H1 (cell line): ENCODE data around the gene ZC3H18. TPM values are rescaled to one million over a fixed set of nuclear protein-coding genes. Genes with fewer than 3 reads are reported as not detected.

Experiments
- CTCF ChIA-PET: fragments of 300-600 bp; sonication (Branson Sonifier 250); formaldehyde crosslinking; loops from one replicate; lab custom pipeline; 2021; ENCODE audit not compliant: partially characterized antibody; lab: Charles Lee
- POLR2A ChIA-PET: fragments of 300-600 bp; sonication (Branson Sonifier 250); formaldehyde crosslinking; loops from one replicate; lab custom pipeline; 2021; ENCODE audit warnings: inconsistent platforms; ENCODE audit not compliant: partially characterized antibody; lab: Charles Lee
- DNase-seq, 2 experiments: peaks; one replicate each; pipeline versions ENCODE4 v3.0.0 to v3.0.0-alpha.2; 2010 to 2022; ENCODE audit warnings: low spot score in 2 of 2, low read depth in 1 of 2, mixed read lengths in 1 of 2
- FAIRE-seq: peaks from 2 replicates; lab custom pipeline; 2011; peaks lifted over from hg19 to GRCh38; lab: Jason Lieb, UNC
- H2AFZ ChIP-seq: 2 replicates; pipeline ENCODE4 v1.8.1; 2012; ENCODE audit warnings: low read length, inconsistent platforms
- H2AK5ac ChIP-seq: 2 replicates; pipeline ENCODE4 v1.6.1; 2013; ENCODE audit warnings: low read depth, low read length
- H2BK120ac ChIP-seq: replicated peaks from 2 replicates; pipeline ENCODE3; 2013; ENCODE audit warnings: low read depth, low read length, inconsistent platforms
- H2BK12ac ChIP-seq: 2 replicates; pipeline ENCODE4 v1.6.1; 2013; ENCODE audit warnings: low read depth, low read length
- H2BK15ac ChIP-seq: 2 replicates; pipeline ENCODE4 v1.6.1; 2013; ENCODE audit warnings: low read length
- H2BK20ac ChIP-seq: 2 replicates; pipeline ENCODE4 v1.6.1; 2013; ENCODE audit warnings: low read length
- H2BK5ac ChIP-seq: 2 replicates; pipeline ENCODE4 v1.6.1; 2013; ENCODE audit warnings: low read depth, low read length
- H3K14ac ChIP-seq: 2 replicates; pipeline ENCODE4 v1.6.1; 2013; ENCODE audit warnings: inconsistent platforms; ENCODE audit not compliant: insufficient read length
- H3K18ac ChIP-seq: 2 replicates; pipeline ENCODE4 v1.6.1; 2013; ENCODE audit warnings: low read length; ENCODE audit errors: extremely low read depth
- H3K23ac ChIP-seq: 2 replicates; pipeline ENCODE4 v1.6.1; 2013; ENCODE audit warnings: inconsistent platforms; ENCODE audit not compliant: insufficient read length
- H3K23me2 ChIP-seq: 2 replicates; pipeline ENCODE4 v1.6.1; 2013; ENCODE audit warnings: low read depth, low read length
- H3K27ac ChIP-seq: 2 replicates; pipeline ENCODE4 v1.6.1; 2011; ENCODE audit warnings: low read depth, low read length, inconsistent platforms
- H3K27me3 ChIP-seq, 4 experiments: replicated peaks in 1 of 4; 1 replicate in 1 of 4; 2 replicates in 3 of 4; pipeline versions ENCODE4 v1.6.1 to v1.8.1; 2011 to 2013; ENCODE audit warnings: low read length in 3 of 4, mild to moderate bottlenecking in 3 of 4, inconsistent platforms in 2 of 4, mixed read lengths in 2 of 4, moderate library complexity in 1 of 4; ENCODE audit not compliant: control insufficient read depth in 3 of 4, insufficient read depth in 3 of 4; ENCODE audit errors: extremely low read depth in 1 of 4
- H3K36me3 ChIP-seq, 4 experiments: 2 replicates each; pipeline versions ENCODE4 v1.6.1 to v1.8.1; 2011 to 2013; ENCODE audit warnings: mild to moderate bottlenecking in 4 of 4, low read length in 3 of 4, moderate library complexity in 2 of 4, control low read depth in 1 of 4, inconsistent platforms in 1 of 4; ENCODE audit not compliant: insufficient read depth in 4 of 4, control insufficient read depth in 2 of 4
- H3K4ac ChIP-seq: replicated peaks from 2 replicates; pipeline ENCODE3; 2013; ENCODE audit warnings: low read length, low read depth, mixed read lengths, inconsistent platforms; ENCODE audit not compliant: insufficient read length
- H3K4me1 ChIP-seq, 4 experiments: replicated peaks in 1 of 4; 1 replicate in 1 of 4; 2 replicates in 3 of 4; pipeline versions ENCODE4 v1.6.1 to v1.8.1; 2011 to 2013; ENCODE audit warnings: low read length in 3 of 4, inconsistent platforms in 2 of 4, mixed read lengths in 1 of 4; ENCODE audit not compliant: insufficient read depth in 4 of 4, control insufficient read depth in 3 of 4
- H3K4me2 ChIP-seq, 2 experiments: 2 replicates each; pipeline versions ENCODE4 v1.6.1 to v1.8.1; 2011 to 2013; ENCODE audit warnings: low read depth in 2 of 2, low read length in 2 of 2, control low read depth in 1 of 2, inconsistent platforms in 1 of 2, mild to moderate bottlenecking in 1 of 2; ENCODE audit not compliant: insufficient read depth in 1 of 2
- H3K4me3 ChIP-seq, 4 experiments: fragments of 200-600, 300-600 bp in 1 of 4; sonication (generic), shearing (Covaris generic), sonication (Bioruptor Twin) in 1 of 4; 2 replicates each; pipeline versions ENCODE4 v1.5.1 to v1.8.1; 2011 to 2016; ENCODE audit warnings: low read length in 4 of 4, low read depth in 3 of 4, control low read depth in 2 of 4, inconsistent platforms in 2 of 4, mild to moderate bottlenecking in 2 of 4, mixed read lengths in 1 of 4, moderate library complexity in 1 of 4; ENCODE audit not compliant: insufficient read depth in 2 of 4; ENCODE audit errors: extremely low read depth in 1 of 4
- H3K56ac ChIP-seq: replicated peaks from 2 replicates; pipeline ENCODE3; 2013; ENCODE audit warnings: low read depth, mild to moderate bottlenecking, mixed read lengths, low read length, inconsistent platforms; ENCODE audit not compliant: insufficient read length
- H3K79me1 ChIP-seq: 2 replicates; pipeline ENCODE4 v1.6.1; 2013; ENCODE audit warnings: low read depth, low read length, control low read depth
- H3K79me2 ChIP-seq, 2 experiments: 2 replicates each; pipeline versions ENCODE4 v1.6.1 to v1.8.1; 2012 to 2013; ENCODE audit warnings: low read length in 2 of 2, mild to moderate bottlenecking in 2 of 2, inconsistent platforms in 1 of 2; ENCODE audit not compliant: insufficient read depth in 2 of 2, control insufficient read depth in 1 of 2
- H3K9ac ChIP-seq, 4 experiments: replicated peaks in 1 of 4; 1 replicate in 1 of 4; 2 replicates in 3 of 4; pipeline versions ENCODE4 v1.6.1 to v1.8.1; 2011 to 2013; ENCODE audit warnings: low read depth in 3 of 4, low read length in 3 of 4, control low read depth in 2 of 4, mild to moderate bottlenecking in 2 of 4, moderate library complexity in 2 of 4, inconsistent platforms in 1 of 4; ENCODE audit errors: extremely low read depth in 1 of 4
- H3K9me3 ChIP-seq, 2 experiments: 2 replicates each; pipeline versions ENCODE4 v1.6.1 to v1.8.1; 2012 to 2013; ENCODE audit warnings: mild to moderate bottlenecking in 2 of 2, moderate library complexity in 2 of 2, control low read depth in 1 of 2, inconsistent platforms in 1 of 2, low read depth in 1 of 2, low read length in 1 of 2, mixed read lengths in 1 of 2; ENCODE audit not compliant: insufficient read depth in 2 of 2
- H4K20me1 ChIP-seq, 2 experiments: replicated peaks in 1 of 2; 2 replicates each; pipeline versions ENCODE3 to v1.8.1; 2011 to 2013; ENCODE audit warnings: inconsistent platforms in 2 of 2, low read length in 2 of 2, mild to moderate bottlenecking in 1 of 2; ENCODE audit not compliant: insufficient read depth in 2 of 2, control insufficient read depth in 1 of 2
- H4K5ac ChIP-seq: 2 replicates; pipeline ENCODE4 v1.6.1; 2013; ENCODE audit warnings: low read length, low read depth, mixed read lengths, inconsistent platforms; ENCODE audit not compliant: insufficient read length
- H4K8ac ChIP-seq: 2 replicates; pipeline ENCODE4 v1.8.0; 2013; ENCODE audit warnings: mild to moderate bottlenecking, moderate library complexity, low read length, inconsistent platforms; ENCODE audit not compliant: insufficient read depth; ENCODE audit errors: extremely low read depth
- H4K91ac ChIP-seq: replicated peaks from 2 replicates; pipeline ENCODE3; 2013; ENCODE audit warnings: low read length, mixed read lengths, inconsistent platforms; ENCODE audit not compliant: insufficient read length
- BACH1 ChIP-seq: IDR thresholded peaks from 2 replicates; pipeline ENCODE4 v1.6.1; 2012; ENCODE audit warnings: low read length, improper control_type of control experiment
- BCL11A ChIP-seq, 2 experiments: IDR thresholded peaks; one replicate each; pipeline ENCODE4 v1.6.1; 2011; ENCODE audit warnings: low read depth in 2 of 2, low read length in 2 of 2, mild to moderate bottlenecking in 2 of 2
- BRCA1 ChIP-seq: IDR thresholded peaks from 2 replicates; pipeline ENCODE4 v1.6.1; 2012; ENCODE audit warnings: low read depth, low read length, improper control_type of control experiment
- GTF2F1 ChIP-seq: IDR thresholded peaks from 2 replicates; pipeline ENCODE4 v1.6.1; 2012; ENCODE audit warnings: low read depth, low read length, improper control_type of control experiment, borderline replicate concordance
- POLR2A ChIP-seq, 2 experiments: IDR thresholded peaks; 1 replicate in 1 of 2; 2 replicates in 1 of 2; pipeline ENCODE4 v1.6.1; 2011; ENCODE audit warnings: low read depth in 2 of 2, low read length in 2 of 2, mild to moderate bottlenecking in 2 of 2; ENCODE audit errors: control extremely low read depth in 1 of 2
- RBBP5 ChIP-seq: IDR thresholded peaks from 2 replicates; pipeline ENCODE4 v1.7.1; 2012; ENCODE audit warnings: low read depth, mild to moderate bottlenecking, inconsistent platforms, low read length, moderate library complexity, borderline replicate concordance
- RNF2 ChIP-seq: fragments of 200-900, 300-1000 bp; sonication (generic); IDR thresholded peaks from 2 replicates; pipeline ENCODE4 v1.7.1; 2016; ENCODE audit warnings: borderline replicate concordance, low read depth, mild to moderate bottlenecking, antibody characterized with exemption, low read length; ENCODE audit not compliant: poor library complexity, severe bottlenecking; ENCODE audit errors: missing control alignments
- TBP ChIP-seq: IDR thresholded peaks from 2 replicates; pipeline ENCODE4 v1.6.1; 2011; ENCODE audit warnings: low read depth, low read length, improper control_type of control experiment
- ZNF274 ChIP-seq: IDR thresholded peaks from 2 replicates; pipeline ENCODE4 v1.7.0; 2012; ENCODE audit warnings: low read length, borderline replicate concordance; ENCODE audit errors: extremely low read depth
- WGBS, 2 experiments: shearing (Covaris generic) in 1 of 2; methylation state at CpG; one replicate each; pipeline versions ENCODE4 v1.1.6 to v1.1.7; 2013 to 2015; ENCODE audit warnings: low lambda C conversion rate in 2 of 2, mixed read lengths in 2 of 2, inconsistent platforms in 1 of 2, low coverage in 1 of 2, missing lambda C conversion rate in 1 of 2; ENCODE audit not compliant: insufficient replicate concordance in 2 of 2, insufficient coverage in 1 of 2, insufficient read length in 1 of 2; ENCODE audit errors: extremely low coverage in 1 of 2, missing lambda C conversion rate in 1 of 2; 5-methylcytosine and 5-hydroxymethylcytosine counted together
- polyA plus RNA-seq, 7 experiments: library from polyadenylated mRNA; depleted of rRNA in 3 of 7; stranded (reverse) in 5 of 7; unstranded in 2 of 7; fragments of >200 nt in 5 of 7; fragments of 200-250 nt in 2 of 7; gene quantifications; 1 replicate in 5 of 7; 2 replicates in 1 of 7; 4 replicates in 1 of 7; pipeline versions ENCODE4 v1.2.1 to v1.2.3, GENCODE V29; 2011 to 2013; ENCODE audit warnings: missing spikeins in 2 of 7, mixed read lengths in 2 of 7
- total RNA-seq: library from RNA; stranded (reverse); fragmentation: NEBNext Ultra II Directional; extraction: Animal tissue kit (Norgen Biotek cat#: 25700); gene quantifications from 2 replicates; pipeline ENCODE4 v1.2.1, GENCODE V29; 2021

The ZC3H18 gene
- total and polyA plus RNA-seq, 2 of the 8 experiments (the other 6 are each of a cell fraction or from before 2014, with no cell fraction given), result 12.1 to 73.2 TPM

DNA sequence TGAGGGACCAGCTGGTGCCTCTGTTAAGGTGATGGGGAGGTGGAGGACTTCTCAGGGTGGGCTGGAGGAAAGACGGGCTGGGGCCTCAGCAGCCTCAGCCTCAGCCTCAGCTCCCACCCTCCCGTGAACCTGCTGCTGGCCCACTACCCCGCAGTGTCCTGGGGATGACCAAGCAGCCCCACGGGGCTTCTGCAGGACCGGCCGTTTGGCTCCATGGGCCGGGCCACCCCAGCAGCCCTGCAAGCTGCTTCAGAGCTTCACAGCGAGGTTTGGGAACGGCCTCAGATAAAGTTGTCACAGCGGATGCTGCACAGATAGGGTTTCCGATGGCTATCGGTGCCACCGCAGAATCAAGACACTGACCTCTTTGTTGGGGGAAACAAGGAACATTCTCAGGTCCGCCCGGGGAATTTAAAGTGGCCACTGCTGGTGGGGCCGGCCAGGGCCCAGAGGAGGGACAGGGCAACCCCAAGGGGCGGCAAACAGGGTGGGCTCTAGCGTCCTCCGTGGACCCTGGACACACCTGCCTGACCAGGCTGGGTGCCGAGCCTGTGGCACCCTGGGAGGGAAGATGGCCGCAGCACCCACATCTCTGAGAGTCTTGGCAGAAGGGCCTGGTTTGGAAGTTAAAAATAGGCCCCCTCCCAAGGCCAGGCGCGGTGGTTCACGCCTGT is 47.8 kb upstream of the ZC3H18 start:
- Histone ChIP-seq H3K4me1 (peaks cover 0 to 11% (median 7%) of the 10 kb centered on the region in 4 experiments; a peak in 5 of 7 replicates), H3K18ac (no peak overlapping the region), H3K36me3 (no peaks in the 10 kb centered on the region), H3K14ac (no peak overlapping the region), H3K4me3 (no peak overlapping the region), H3K9ac (no peak overlapping the region), H4K20me1 (peaks cover 1 to 9% of the 10 kb centered on the region in 2 experiments), H2BK20ac (no peak overlapping the region), H4K91ac (no peak overlapping the region), H2BK12ac (no peak overlapping the region), H3K56ac (no peak overlapping the region), H4K5ac (no peak overlapping the region), H3K23me2 (peaks cover 31% of the 10 kb centered on the region; the same call in 1 of the 2 replicates), H3K79me2 (no peaks in the 10 kb centered on the region), H4K8ac (0 out of 2 replicates have a peak overlapping the region, but pooled peaks have one; percentile 31), H2AFZ (no peak overlapping the region), H3K4ac (no peak overlapping the region), H2BK120ac (no peak overlapping the region), H3K4me2 (no peak overlapping the region), H3K27me3 (no peaks in the 10 kb centered on the region), H2BK5ac (no peak overlapping the region; the same call in 1 of the 2 replicates), H3K79me1 (no peaks in the 10 kb centered on the region), H3K27ac (no peak overlapping the region), H3K23ac (no peak overlapping the region), H2BK15ac (no peak overlapping the region), H2AK5ac (no peak overlapping the region), H3K9me3 (no peaks in the 10 kb centered on the region)
- no peak for FAIRE-seq
- WGBS, 2 experiments, result 90% methylated on average over 20 of the region's 24 CpGs; no CpG with 5 or more reads in 1 of the 2 experiments
- TF ChIP-seq TBP (no peak), ZNF274 (no peak), BACH1 (no peak), RNF2 (no peak), BRCA1 (no peak), BCL11A (IDR thresholded peaks at IDR 0.05; ENCODE audit: low read depth in 2 of 2, low read length in 2 of 2) (no peak), RBBP5 (no peak), GTF2F1 (no peak), POLR2A (IDR thresholded peaks at IDR 0.05; ENCODE audit: control extremely low read depth in 1 of 2, low read depth in 2 of 2, low read length in 2 of 2) (no peak)
- DNase-seq, result no peak
- POLR2A ChIA-PET, result interaction anchor here (1.0 to 1.2 kb wide), 3 partner anchors 9 to 24 kb away, joined by 3 read pairs; no protein-coding TSS in a partner anchor
- CTCF ChIA-PET, result interaction anchor here (0.7 to 4.6 kb wide), 3 partner anchors 34 to 95 kb away, joined by 3 to 21 read pairs (median 9); no protein-coding TSS in a partner anchor
